ENCODE data around the gene GATA3.
A peak's percentile ranks its signal among the peaks of the same experiment; 100 is the strongest.

GATA3 gene

GRCh38 chr10:8045726-8046494 lies 8.6 kb upstream of the GATA3 start:
- Histone ChIP-seq H3K9ac (ENCODE audit: low read length) (peak overlapping the region; percentile 32; the same call in 1 of the 2 replicates), H3K9me2 (replicated peaks; ENCODE audit: insufficient read depth, low read length) (no peaks in the 10 kb centered on the region), H3F3A (ENCODE audit: insufficient read depth, low read length) (no peaks in the 10 kb centered on the region), H3K79me2 (ENCODE audit: low read length) (no peaks in the 10 kb centered on the region), H3K27ac (ENCODE audit: low read length) (no peak overlapping the region), H3K27me3 (replicated peaks; ENCODE audit: insufficient read depth, low read length) (peaks cover 37% of the 10 kb centered on the region), H3K4me3 (ENCODE audit: low read length) (peak overlapping the region; percentile 64), H3K36me3 (replicated peaks; ENCODE audit: insufficient read depth, low read length) (no peaks in the 10 kb centered on the region), H4K20me1 (ENCODE audit: insufficient read depth, low read length) (no peaks in the 10 kb centered on the region), H2AFZ (ENCODE audit: low read length) (peak overlapping the region; percentile 88), H3K9me3 (replicated peaks; ENCODE audit: insufficient read depth, low read length) (no peaks in the 10 kb centered on the region), H3K4me1 (ENCODE audit: low read length) (no peaks in the 10 kb centered on the region), H3K4me2 (ENCODE audit: low read depth, low read length) (peak overlapping the region; percentile 81)
- no peak for TF ChIP-seq CTCF (IDR thresholded peaks at IDR 0.05; ENCODE audit: low read length)
- TF ChIP-seq EZH2phosphoT487 (IDR thresholded peaks at IDR 0.05; ENCODE audit: low read length) = no peak
- TF ChIP-seq EZH2 (optimal IDR thresholded peaks at IDR 0.05; ENCODE audit: low read depth, low read length) = no peak
- no peak for DNase-seq

- no peaks in the 10 kb centered on the region for H3K79me2 ChIP-seq (ENCODE audit: low read length)
- no peak overlapping the region for H3K4me3 ChIP-seq (ENCODE audit: low read length)
- no peak overlapping the region for H3K4me2 ChIP-seq (ENCODE audit: low read depth, low read length)
Observed at GRCh38 chr10:8047452-8048280, 6.8 kb upstream of the GATA3 start.

More at GRCh38 chr10:8047452-8048280, 6.8 kb upstream of the GATA3 start:
- no peak for DNase-seq
- no peak overlapping the region for H3K27ac ChIP-seq (ENCODE audit: low read length)
- H3K9me3 ChIP-seq (replicated peaks; ENCODE audit: insufficient read depth, low read length) = no peaks in the 10 kb centered on the region
- no peaks in the 10 kb centered on the region for H3K36me3 ChIP-seq (replicated peaks; ENCODE audit: insufficient read depth, low read length)
- no peaks in the 10 kb centered on the region for H4K20me1 ChIP-seq (ENCODE audit: insufficient read depth, low read length)
- no peak overlapping the region for H3K9ac ChIP-seq (ENCODE audit: low read length)
- peaks cover 40% of the 10 kb centered on the region for H3K27me3 ChIP-seq (replicated peaks; ENCODE audit: insufficient read depth, low read length)
- H3F3A ChIP-seq (ENCODE audit: insufficient read depth, low read length) = no peaks in the 10 kb centered on the region
- TF ChIP-seq EZH2 (optimal IDR thresholded peaks at IDR 0.05; ENCODE audit: low read depth, low read length) (no peak), CTCF (IDR thresholded peaks at IDR 0.05; ENCODE audit: low read length) (no peak), EZH2phosphoT487 (IDR thresholded peaks at IDR 0.05; ENCODE audit: low read length) (no peak)
- H2AFZ ChIP-seq (ENCODE audit: low read length) = no peak overlapping the region
- H3K4me1 ChIP-seq (ENCODE audit: low read length) = no peaks in the 10 kb centered on the region
- H3K9me2 ChIP-seq (replicated peaks; ENCODE audit: insufficient read depth, low read length) = no peaks in the 10 kb centered on the region

All from MM.1S (cell line).